HUDEP-2 (cell line): ENCODE results near the gene PTPN23.

Source experiments
- DNase-seq, 76 experiments: peaks; one replicate each; lab custom pipeline; 2025; ENCODE audit not compliant: unreplicated experiment in 76 of 76; lab: John Stamatoyannopoulos, UW

The PTPN23 gene

DNA sequence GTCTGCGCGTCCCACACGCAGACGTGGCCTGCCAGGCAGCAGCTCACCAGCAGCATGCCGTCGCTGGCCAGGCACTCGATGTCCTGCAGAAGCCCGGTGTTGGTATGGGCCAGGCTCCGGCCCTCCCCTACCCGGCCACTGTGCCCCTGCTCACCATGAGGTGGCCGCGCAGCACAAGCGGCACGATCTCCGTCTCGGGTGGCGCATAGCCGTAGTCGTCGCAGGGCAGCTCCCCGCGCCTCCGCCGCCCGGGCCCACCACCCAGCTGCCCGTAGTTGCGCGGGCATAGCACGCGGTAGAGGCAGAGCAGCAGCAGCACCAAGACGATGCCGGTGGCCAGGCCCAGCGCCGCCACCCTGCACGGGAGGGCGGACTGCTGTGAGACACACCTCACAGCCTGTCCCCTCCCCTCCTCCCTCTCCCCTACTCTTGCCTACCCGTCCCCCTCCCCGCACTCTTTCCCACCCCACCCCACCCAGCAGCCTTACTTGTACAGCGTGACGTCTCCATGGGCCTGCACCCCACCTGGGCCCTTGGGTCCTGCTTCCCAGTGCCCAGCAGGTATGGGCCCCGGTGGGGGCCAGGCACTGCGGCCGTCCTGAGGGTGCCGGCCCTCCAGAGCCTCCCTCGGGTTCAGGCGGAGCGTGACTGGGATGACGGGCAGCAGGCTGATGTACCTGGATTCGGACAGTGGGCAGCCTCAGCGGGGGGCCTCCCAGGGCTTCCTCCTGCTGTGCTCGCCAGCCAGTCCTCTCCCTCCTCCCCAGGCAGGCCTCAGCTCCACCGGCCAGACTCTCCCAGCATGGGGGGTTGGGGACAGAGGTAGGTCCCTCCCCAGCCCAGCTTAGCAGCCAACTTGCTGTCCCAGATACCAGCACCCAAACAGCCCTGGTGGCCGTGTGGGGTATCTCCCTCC, 37.6 kb downstream of the PTPN23 start:
- no peak for DNase-seq

DNA sequence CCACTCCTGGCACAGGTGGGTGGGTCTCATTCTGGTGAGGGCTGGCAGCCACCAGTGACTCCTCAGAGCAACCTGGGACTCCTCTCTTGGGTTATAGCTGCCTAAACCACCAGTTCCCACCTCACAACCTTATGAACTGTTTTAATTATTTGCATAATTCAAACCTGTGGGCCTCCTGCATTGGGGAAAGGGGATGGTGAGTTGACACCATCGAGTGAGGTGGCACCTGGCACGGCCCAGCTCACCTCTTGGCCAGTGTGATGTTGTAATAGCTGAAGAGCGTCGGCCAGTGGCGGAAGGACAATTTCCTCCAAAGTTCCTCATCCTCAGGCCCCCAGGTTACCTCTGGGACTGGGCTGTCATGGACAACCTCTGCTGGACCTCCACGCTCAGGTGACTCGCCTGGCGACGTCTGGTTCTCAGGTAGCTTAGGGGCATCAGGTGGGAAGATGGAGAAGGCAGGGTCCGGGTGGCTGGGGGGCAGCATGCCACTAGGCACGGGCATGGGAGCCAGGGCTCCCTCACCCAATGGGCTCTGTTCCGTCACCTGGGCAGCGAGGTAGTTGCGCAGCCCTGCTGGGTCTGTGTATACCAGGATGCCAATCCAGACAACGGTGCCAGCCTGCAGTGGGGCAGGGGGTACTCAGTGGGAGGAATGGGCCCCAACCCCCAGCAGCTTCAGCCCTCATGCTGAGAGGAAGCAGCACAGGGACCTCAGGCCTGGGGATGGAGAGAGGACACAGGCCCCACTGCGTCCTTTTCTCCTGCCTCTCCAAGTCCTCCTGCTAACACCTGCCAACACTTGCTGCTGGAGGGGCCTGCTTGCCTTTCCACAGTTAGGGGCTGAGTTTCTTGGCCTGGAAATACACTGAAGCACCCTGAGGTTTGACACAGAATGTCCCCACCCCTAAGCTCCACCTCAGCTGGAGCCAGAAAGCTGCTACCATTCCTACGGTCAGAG, 38.5 kb downstream of the PTPN23 start:
- no peak for DNase-seq

GRCh38 chr3:47420044-47420430, 39.2 kb downstream of the PTPN23 start:
- DNase-seq, result no peak

DNA sequence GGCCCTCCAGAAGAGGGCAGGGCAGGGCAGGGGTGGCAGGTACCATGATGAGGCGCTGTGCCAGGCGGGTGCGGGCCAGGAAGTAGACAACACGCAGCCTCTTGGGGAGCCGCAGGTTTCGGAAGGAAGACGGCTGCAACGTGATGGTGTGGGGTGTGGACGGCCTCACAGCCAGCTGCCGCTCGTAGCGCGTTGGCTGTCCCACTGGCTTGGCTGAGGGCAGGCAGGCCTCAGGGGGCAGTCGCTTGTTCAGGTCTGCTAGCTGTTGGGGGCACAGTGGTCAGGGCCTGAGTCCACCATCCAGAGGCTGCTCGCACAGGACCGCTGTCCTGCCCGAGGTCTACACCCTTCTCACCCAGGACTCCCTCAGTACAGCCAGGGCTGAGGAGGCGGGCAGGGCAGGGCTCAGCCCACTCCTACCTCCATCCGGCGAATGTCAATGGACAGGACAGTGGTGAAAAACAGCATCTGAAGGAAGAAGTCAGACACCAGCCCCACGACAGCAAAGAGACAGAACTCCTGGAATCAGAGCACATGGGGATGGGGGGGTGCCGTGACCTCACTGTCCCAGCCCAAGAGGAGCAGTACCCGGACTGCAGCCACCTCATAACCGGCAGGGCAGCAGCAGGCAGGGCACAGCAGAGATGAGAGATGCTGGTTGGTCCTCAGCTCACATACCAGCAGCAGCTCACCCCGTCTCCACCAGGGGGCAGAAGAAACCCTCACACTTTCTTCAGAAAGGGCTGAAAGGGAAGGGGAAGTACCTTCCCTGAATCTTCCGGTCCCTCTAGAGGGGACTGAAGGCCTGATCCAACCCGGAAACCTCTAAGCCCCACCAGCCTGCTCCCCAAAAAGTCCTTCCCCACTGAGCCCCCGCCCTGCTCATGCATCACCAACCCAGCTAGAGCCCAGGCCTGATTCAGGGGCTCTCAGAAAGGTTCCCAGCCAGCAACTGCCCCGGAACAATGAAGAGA, 40.0 kb downstream of the PTPN23 start:
- peak in 73 of 76 experiments; percentile 48 to 92 (median 80) for DNase-seq

DNA sequence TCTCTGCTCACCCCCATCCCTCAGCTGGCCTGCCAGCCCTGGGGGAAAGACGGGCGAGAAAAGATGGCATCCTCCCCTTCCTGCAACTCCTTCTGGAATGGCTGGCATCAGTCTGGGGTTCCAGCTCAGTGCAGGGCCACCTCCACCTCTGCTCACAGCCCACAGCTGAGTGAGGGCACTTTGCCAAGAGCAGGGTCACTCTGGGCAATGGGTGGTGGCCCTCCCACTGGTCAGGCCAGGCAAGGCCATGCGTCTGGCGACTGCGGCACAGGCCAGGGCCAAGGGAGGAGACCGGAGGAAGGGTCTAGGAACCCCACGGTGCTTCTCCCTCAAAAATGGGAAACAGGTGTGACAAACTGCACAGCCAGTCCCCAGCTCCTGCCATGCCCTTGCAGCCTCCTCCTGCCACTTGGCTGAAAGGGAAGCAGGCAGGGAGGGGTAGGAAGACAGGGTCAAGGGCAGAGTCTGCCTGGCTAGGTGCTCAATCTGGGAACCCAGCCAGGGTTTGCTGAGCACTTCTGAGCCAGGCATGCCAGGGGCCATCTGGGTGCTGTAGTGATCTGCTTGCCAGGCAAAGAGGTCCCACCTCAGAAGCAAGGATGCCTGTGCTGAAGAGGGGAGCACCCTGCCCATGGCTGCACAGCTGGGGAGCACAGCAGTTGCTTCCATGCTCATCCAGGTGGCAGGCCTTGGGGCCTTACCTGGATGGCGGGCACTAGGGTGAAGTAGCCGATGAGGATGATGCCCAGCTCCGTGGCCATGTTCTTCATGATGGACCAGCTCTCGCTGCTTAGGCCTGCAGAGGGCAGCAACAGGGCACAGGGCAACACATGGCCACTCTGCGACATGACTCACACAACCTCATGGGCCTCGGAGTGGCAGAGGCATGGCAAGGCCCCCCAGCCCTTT, 41.2 kb downstream of the PTPN23 start:
- DNase-seq, result peak in 66 of 76 experiments; percentile 0 to 69 (median 44)

DNA sequence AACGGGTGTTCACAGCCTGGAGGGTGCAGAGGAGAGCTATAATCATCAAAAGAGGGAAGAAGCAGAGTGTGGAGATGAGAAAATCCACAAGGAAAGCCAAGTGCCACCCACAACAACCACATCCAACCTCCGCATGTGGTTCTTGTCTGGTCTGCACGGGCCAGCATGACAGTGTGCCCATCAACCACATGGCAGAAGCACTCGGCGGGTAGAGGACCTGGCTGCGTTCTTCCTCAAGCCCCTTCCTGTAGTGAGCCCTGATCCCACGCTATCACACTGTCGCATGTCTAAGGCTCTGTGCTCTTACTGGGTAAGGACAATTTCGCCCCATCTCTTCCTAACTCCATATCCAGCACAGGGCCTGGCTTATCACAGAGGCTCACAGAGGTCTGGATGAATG, 41.9 kb downstream of the PTPN23 start:
- DNase-seq, result peak in 1 of 76 experiments; percentile 32

- DNase-seq, result no peak
Observed at GRCh38 chr3:47423548-47424145, 42.8 kb downstream of the PTPN23 start.

DNA sequence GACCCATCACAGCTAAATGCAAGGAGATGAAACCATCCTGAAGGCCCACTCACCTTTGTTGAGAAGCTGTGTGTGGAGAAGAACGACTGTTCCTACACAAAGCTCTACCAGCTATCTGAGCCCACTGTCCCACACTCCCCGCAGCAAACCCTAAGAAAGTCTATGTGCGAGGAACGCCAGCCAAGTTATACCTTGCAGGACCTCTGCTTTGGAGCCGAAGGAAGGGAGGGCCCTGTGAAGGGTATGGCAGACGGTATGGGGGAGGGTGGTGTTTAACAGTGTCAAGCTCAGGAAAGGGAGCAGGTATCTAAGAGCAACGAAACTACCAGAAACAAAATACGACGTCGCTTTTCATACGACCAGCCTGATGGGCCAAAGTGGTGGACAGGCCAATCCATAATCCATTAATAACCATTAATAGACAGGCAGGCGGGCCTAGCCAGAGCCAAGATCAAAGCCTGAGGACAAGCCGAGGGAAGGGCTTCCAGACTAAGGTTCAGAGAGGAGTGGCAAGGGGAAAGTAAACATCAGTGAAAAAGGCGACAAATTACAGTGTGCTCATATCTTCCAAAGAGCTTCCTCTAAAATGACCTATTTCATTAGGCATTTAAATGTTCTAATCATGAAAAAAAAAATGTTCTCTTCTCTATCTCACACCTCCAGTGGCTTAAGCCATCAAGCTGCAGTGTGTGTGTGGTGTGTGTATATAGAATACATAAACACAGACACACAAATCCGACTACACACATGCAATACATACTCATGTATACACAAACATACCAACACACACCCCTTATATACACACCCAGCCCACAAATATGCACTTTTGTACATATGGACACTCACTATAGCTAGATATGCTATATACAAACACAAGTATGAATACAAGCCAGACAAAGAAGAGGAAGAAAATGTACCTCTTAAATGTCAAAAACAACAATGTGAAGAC, 43.9 kb downstream of the PTPN23 start:
- DNase-seq, result no peak

DNA sequence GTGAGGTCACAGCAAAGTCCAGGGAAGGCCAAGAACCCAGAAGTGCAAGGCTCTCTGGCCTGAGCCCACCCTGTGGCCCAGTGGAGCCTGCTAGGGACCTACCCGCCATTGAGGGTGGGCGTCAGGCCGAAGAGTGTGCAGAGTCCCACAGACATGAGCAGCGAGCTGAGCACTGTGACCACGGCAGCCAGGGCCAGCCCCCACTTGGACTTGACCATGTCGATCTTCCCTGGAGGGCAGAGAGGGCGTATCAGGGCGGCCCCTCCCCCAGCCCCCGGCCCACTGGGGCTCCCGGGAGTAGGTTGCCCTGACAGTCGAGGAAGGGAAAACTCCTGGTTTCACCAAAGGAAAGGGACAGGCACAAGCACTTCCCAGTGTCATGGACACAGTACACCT, 44.6 kb downstream of the PTPN23 start:
- no peak for DNase-seq

GRCh38 chr3:47425959-47426358, 45.1 kb downstream of the PTPN23 start:
- DNase-seq, result no peak

DNA sequence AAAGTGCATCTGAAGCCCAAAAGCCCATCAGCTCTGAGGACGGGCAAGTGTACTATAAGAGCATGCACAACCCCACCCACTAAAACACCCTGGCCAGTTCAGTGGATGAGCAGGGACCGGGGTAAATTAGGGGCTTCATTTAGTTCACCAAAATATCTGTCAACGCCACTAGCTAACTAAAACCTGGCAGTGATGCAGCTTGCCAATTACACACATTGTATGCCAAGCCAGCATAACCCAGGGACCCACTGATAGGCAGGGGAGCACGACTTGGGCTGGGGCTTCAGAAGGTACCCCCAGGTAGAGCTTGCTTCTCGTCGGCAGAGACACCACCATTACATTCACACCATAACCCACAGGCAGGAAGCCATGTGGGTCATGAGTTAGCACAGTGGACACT, 47.0 kb downstream of the PTPN23 start:
- DNase-seq, result no peak

DNA sequence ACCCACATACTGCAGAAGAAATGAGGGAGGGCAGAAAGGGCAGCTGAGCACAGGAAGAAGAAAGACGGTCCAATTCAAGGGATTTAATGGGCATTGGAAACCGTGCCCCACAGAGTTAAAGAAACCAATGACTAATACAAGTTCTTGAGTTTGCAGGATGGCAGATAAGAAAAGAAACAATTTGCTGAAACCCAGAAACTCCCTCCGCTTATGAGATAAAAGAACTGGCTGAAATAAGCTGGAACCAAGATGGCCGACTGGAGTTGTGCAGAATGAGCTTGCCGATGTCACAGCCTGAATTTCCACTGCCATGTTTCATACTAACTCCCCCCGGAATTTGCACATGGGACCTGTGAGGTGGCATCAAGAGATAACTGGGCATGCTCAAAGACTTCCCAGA, 47.8 kb downstream of the PTPN23 start:
- DNase-seq, result peak in 37 of 76 experiments; percentile 1 to 63 (median 30)

- DNase-seq, result no peak
Observed at GRCh38 chr3:47429476-47430270, 48.9 kb downstream of the PTPN23 start.

GRCh38 chr3:47430606-47431005, 49.8 kb downstream of the PTPN23 start:
- no peak for DNase-seq

- no peak for DNase-seq
Observed at GRCh38 chr3:47431225-47431624, 50.4 kb downstream of the PTPN23 start.

DNA sequence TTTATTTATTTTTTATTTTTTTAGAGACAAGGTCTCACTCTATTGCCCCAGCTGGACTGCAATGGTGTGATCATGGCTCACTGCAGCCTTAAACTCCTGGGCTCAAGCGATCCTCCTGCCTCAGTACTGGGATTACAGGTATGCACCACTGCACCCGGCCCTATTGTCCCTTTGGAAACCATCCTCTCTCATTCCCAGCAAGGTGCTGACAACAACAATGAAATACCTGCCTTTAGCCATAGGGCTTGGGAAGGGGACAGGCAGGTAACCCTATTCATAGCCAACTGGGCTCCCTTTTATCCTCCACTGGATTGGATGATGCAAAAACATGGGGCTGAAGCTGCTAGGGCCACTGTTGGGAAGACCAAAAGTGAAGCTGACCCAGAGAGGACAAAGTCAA, 51.9 kb downstream of the PTPN23 start:
- no peak for DNase-seq

DNA sequence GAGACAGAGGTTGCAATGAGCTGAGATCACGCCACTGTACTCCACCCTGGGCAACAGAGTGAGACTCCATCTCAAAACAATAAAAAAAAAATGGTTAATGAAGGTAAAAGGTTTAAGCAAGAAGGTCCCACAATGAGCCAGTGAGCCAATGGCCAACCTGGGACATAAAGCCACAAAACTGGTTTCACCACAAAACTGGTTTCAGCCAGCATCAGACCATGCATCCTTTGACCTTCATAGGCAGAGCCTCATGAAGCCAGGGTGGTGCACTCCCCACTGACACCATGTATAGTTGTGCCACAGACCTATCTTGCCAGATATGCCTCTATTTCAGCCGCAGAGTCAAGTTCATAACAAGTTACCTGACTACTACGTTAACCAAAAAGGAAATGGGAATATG, 53.0 kb downstream of the PTPN23 start:
- no peak for DNase-seq
